Measurements from ENCODE around the gene AGPAT3. TPM values are rescaled to one million over a fixed set of nuclear protein-coding genes. Genes with fewer than 3 reads are reported as not detected.
A peak's percentile ranks its signal among the peaks of the same experiment; 100 is the strongest.

Gene AGPAT3
- total RNA-seq, 1 donor from 2014 or later, result 7.8 TPM

- Mint-ChIP-seq H3K4me3 (no peak overlapping the region), H3K9me3 (no peaks in the 10 kb centered on the region), H3K4me1 (peaks cover 20% of the 10 kb centered on the region), H3K27ac (no peak overlapping the region), H3K27me3 (ENCODE audit: insufficient read depth, low read depth) (peaks cover 2% of the 10 kb centered on the region), H3K36me3 (no peaks in the 10 kb centered on the region)
- no peak for DNase-seq (ENCODE audit: low spot score)
- Histone ChIP-seq H2AFZ (replicated peaks) (no peak overlapping the region), H4K20me1 (ENCODE audit: low read depth) (no peaks in the 10 kb centered on the region), H3K27me3 (no peaks in the 10 kb centered on the region), H3K4me2 (no peak overlapping the region), H3K36me3 (no peaks in the 10 kb centered on the region), H3K4me3 (no peak overlapping the region), H3K27ac (no peak overlapping the region), H3K9ac (no peak overlapping the region), H3K4me1 (peaks cover 7% of the 10 kb centered on the region), H3K79me2 (ENCODE audit: low read depth) (no peaks in the 10 kb centered on the region), H3K9me3 (ENCODE audit: low read depth) (no peaks in the 10 kb centered on the region), H3F3A (ENCODE audit: low read depth) (peaks cover 9% of the 10 kb centered on the region)
- no peak for TF ChIP-seq EZH2phosphoT487 (IDR thresholded peaks at IDR 0.05)
- TF ChIP-seq, protein P1, sequence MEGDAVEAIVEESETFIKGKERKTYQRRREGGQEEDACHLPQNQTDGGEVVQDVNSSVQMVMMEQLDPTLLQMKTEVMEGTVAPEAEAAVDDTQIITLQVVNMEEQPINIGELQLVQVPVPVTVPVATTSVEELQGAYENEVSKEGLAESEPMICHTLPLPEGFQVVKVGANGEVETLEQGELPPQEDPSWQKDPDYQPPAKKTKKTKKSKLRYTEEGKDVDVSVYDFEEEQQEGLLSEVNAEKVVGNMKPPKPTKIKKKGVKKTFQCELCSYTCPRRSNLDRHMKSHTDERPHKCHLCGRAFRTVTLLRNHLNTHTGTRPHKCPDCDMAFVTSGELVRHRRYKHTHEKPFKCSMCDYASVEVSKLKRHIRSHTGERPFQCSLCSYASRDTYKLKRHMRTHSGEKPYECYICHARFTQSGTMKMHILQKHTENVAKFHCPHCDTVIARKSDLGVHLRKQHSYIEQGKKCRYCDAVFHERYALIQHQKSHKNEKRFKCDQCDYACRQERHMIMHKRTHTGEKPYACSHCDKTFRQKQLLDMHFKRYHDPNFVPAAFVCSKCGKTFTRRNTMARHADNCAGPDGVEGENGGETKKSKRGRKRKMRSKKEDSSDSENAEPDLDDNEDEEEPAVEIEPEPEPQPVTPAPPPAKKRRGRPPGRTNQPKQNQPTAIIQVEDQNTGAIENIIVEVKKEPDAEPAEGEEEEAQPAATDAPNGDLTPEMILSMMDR (IDR thresholded peaks at IDR 0.05), result no peak
These were observed 89.9 kb downstream of the AGPAT3 start for GRCh38 chr21:43954896-43955295.

- Mint-ChIP-seq H3K27me3 (ENCODE audit: insufficient read depth, low read depth) (no peaks in the 10 kb centered on the region), H3K4me3 (peak overlapping the region; percentile 69), H3K27ac (peak overlapping the region; percentile 26)
These were observed 91.1 kb downstream of the AGPAT3 start for GRCh38 chr21:43956019-43956669.

DNA sequence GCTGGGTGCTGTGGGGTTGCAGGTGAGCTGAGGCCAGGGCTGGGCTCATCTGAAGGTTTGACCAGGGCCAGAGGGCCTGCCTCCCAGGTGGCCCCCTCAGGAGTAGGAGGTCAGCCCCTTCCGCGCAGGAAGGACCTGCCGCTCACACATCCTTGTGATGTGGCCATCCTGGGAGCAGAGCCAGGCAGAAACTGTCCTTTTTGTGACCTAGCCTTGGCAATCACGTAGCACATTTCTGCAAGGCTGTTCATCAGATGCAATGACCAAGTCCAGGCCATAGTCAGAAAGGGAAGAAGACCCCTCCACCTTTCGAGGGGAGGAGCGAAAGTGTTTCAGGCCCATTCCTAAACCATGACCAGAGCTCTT lies 91.6 kb downstream of the AGPAT3 start:
- peaks cover 7% of the 10 kb centered on the region for H3K4me1 ChIP-seq
- H3K9me3 Mint-ChIP-seq, result no peaks in the 10 kb centered on the region
- no peaks in the 10 kb centered on the region for H4K20me1 ChIP-seq (ENCODE audit: low read depth)
- no peaks in the 10 kb centered on the region for H3K27me3 ChIP-seq
- no peaks in the 10 kb centered on the region for H3K9me3 ChIP-seq (ENCODE audit: low read depth)
- peak overlapping the region; percentile 51 for H3K4me3 Mint-ChIP-seq
- no peak overlapping the region for H3K9ac ChIP-seq
- no peak overlapping the region for H3K27ac ChIP-seq
- peaks cover 9% of the 10 kb centered on the region for H3F3A ChIP-seq (ENCODE audit: low read depth)
- TF ChIP-seq EZH2phosphoT487 (IDR thresholded peaks at IDR 0.05), result no peak
- TF ChIP-seq, protein P1 (IDR thresholded peaks at IDR 0.05), result no peak
- TF ChIP-seq EZH2 (IDR thresholded peaks at IDR 0.05), result no peak
- no peaks in the 10 kb centered on the region for H3K79me2 ChIP-seq (ENCODE audit: low read depth)
- no peak for DNase-seq (ENCODE audit: low spot score)
- no peak overlapping the region for H2AFZ ChIP-seq (replicated peaks)
- no peak overlapping the region for H3K4me2 ChIP-seq
- no peaks in the 10 kb centered on the region for H3K27me3 Mint-ChIP-seq (ENCODE audit: insufficient read depth, low read depth)
- no peak overlapping the region for H3K4me3 ChIP-seq
- H3K36me3 ChIP-seq, result no peaks in the 10 kb centered on the region
- H3K36me3 Mint-ChIP-seq, result peaks cover 13% of the 10 kb centered on the region
- H3K4me1 Mint-ChIP-seq, result peaks cover 21% of the 10 kb centered on the region
- peak overlapping the region; percentile 26 for H3K27ac Mint-ChIP-seq

More at GRCh38 chr21:43956019-43956669, 91.1 kb downstream of the AGPAT3 start:
- Histone ChIP-seq H3K4me1 (peaks cover 7% of the 10 kb centered on the region), H3K9me3 (ENCODE audit: low read depth) (no peaks in the 10 kb centered on the region), H3K27me3 (no peaks in the 10 kb centered on the region), H3F3A (ENCODE audit: low read depth) (peaks cover 9% of the 10 kb centered on the region), H2AFZ (replicated peaks) (no peak overlapping the region), H3K4me3 (no peak overlapping the region), H3K36me3 (no peaks in the 10 kb centered on the region), H3K79me2 (ENCODE audit: low read depth) (no peaks in the 10 kb centered on the region), H3K9ac (no peak overlapping the region), H3K4me2 (no peak overlapping the region), H4K20me1 (ENCODE audit: low read depth) (no peaks in the 10 kb centered on the region), H3K27ac (no peak overlapping the region)
- H3K4me1 Mint-ChIP-seq, result peaks cover 23% of the 10 kb centered on the region
- DNase-seq (ENCODE audit: low spot score), result no peak
- H3K36me3 Mint-ChIP-seq, result peaks cover 9% of the 10 kb centered on the region
- TF ChIP-seq, protein P1 (IDR thresholded peaks at IDR 0.05), result no peak
- no peak for TF ChIP-seq EZH2 (IDR thresholded peaks at IDR 0.05)
- no peak for TF ChIP-seq EZH2phosphoT487 (IDR thresholded peaks at IDR 0.05)
- H3K9me3 Mint-ChIP-seq, result no peaks in the 10 kb centered on the region
